ENCODE measurements around the gene FCER1G.
"Not testable (repeated sequence)": the region's sequence is repeated elsewhere in the genome, so short reads cannot be mapped to it uniquely, and the experiment has no call there.

DNA sequence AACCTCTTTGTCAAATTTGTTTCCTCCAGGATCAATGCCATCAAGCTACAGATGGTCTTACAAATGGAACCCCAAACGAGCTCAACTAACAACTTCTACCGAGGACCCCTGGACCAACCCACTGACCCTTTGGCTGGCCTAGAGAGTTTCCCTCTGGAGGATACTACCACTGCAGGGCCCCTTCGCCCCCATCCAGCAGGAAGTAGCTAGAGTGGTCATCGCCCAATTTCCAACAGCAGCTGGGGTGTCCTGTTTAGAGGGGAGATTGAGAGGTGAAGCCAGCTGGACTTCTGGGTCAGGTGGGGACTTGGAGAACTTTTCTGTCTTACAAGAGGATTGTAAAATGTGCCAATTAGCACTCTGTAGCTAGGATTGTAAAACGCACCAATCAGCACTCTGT lies 42.0 kb downstream of the FCER1G start:
- TF ChIP-seq, protein P1, sequence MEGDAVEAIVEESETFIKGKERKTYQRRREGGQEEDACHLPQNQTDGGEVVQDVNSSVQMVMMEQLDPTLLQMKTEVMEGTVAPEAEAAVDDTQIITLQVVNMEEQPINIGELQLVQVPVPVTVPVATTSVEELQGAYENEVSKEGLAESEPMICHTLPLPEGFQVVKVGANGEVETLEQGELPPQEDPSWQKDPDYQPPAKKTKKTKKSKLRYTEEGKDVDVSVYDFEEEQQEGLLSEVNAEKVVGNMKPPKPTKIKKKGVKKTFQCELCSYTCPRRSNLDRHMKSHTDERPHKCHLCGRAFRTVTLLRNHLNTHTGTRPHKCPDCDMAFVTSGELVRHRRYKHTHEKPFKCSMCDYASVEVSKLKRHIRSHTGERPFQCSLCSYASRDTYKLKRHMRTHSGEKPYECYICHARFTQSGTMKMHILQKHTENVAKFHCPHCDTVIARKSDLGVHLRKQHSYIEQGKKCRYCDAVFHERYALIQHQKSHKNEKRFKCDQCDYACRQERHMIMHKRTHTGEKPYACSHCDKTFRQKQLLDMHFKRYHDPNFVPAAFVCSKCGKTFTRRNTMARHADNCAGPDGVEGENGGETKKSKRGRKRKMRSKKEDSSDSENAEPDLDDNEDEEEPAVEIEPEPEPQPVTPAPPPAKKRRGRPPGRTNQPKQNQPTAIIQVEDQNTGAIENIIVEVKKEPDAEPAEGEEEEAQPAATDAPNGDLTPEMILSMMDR (IDR thresholded peaks at IDR 0.05; ENCODE audit: poor library complexity, severe bottlenecking): not testable (repeated sequence)
- not testable (repeated sequence) for TF ChIP-seq TAF1 (IDR thresholded peaks at IDR 0.05; ENCODE audit: low read depth)
